ENCODE measurements around the gene TNFRSF8.

TNFRSF8 gene

DNA sequence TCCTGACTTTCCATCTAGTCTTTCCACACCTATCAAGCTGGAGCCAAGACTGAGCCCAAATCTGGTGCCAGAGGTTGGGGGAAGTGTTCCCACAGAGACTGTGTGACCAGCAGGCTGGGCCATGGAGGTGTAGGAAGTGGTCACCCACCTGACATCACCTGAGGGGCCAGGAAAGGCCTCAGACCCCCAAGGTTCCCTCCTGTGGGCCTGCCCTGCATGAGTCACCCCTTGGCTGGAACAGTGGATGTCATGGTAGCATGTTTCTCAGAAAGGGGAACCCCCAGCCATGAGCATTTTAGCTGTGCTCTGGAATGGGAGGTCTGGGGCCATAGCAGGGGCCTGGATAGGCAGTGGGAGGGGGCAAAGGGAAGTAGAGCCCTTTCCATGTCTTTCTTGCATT, 5.7 kb upstream of the TNFRSF8 start:
- DNase-seq (ENCODE audit: insufficient read length, low spot score) (no peak), FAIRE-seq (no peak)
- TF ChIP-seq, protein P1, sequence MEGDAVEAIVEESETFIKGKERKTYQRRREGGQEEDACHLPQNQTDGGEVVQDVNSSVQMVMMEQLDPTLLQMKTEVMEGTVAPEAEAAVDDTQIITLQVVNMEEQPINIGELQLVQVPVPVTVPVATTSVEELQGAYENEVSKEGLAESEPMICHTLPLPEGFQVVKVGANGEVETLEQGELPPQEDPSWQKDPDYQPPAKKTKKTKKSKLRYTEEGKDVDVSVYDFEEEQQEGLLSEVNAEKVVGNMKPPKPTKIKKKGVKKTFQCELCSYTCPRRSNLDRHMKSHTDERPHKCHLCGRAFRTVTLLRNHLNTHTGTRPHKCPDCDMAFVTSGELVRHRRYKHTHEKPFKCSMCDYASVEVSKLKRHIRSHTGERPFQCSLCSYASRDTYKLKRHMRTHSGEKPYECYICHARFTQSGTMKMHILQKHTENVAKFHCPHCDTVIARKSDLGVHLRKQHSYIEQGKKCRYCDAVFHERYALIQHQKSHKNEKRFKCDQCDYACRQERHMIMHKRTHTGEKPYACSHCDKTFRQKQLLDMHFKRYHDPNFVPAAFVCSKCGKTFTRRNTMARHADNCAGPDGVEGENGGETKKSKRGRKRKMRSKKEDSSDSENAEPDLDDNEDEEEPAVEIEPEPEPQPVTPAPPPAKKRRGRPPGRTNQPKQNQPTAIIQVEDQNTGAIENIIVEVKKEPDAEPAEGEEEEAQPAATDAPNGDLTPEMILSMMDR (IDR thresholded peaks at IDR 0.05; ENCODE audit: insufficient read depth, missing control alignments), result no peak

DNA sequence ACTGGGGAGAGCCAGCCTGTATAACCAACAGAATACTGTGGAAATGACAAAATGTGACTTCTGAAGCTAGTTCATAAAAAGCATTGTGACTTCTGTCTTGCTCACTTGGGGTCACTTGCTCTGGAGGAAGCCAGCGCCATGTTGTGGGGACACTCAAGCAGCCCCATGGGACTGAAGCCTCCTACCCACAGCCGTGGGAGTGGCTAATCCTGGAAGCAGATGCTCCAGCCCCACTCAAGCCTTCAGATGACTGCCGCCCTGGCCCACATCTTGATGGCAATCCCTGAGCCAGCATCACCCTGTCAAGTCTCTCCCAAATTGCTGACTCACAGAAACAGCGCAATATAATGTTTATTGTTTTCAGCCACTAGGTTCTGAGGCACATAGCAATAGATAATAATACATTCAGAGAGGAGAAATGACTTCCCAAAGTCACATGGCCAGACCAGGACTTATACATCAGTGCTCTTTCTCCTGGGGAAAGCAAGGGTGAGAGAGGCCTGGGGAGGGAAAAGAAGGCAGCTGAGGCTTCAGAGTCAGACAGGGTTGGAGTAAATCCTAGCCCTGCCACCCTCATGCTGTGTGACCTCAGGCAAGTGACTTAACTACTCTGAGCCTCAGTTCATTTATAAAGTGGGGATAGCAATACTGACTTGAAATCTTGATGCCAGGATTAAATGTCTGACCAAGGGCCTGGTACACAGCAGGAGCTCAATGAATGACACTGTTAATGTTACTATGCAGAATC, 5.0 kb upstream of the TNFRSF8 start:
- DNase-seq (ENCODE audit: insufficient read length, low spot score), result no peak
- FAIRE-seq, result no peak
- TF ChIP-seq, protein P1 (IDR thresholded peaks at IDR 0.05; ENCODE audit: insufficient read depth, missing control alignments), result no peak

DNA sequence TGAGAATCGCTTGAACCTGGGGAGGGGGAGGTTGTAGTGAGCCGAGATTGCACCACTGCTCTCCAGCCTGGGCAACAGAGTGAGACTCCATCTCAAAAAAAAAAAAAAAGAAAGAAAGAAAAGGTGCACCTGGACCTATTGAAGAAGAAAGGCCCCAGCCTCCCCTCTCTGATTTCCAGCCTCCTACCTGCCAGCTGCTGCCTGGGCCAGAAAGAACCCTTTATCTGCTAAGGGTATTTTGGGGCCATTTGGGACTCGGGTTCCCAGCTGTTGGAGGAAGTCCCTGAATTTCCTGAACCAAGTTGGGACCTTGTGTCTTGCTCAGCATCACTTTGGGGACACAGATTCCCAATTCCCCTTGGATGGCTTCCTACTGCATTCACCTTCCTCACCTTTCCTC, 3.9 kb upstream of the TNFRSF8 start:
- DNase-seq (ENCODE audit: insufficient read length, low spot score) (no peak), FAIRE-seq (no peak)
- TF ChIP-seq, protein P1 (IDR thresholded peaks at IDR 0.05; ENCODE audit: insufficient read depth, missing control alignments), result no peak

DNA sequence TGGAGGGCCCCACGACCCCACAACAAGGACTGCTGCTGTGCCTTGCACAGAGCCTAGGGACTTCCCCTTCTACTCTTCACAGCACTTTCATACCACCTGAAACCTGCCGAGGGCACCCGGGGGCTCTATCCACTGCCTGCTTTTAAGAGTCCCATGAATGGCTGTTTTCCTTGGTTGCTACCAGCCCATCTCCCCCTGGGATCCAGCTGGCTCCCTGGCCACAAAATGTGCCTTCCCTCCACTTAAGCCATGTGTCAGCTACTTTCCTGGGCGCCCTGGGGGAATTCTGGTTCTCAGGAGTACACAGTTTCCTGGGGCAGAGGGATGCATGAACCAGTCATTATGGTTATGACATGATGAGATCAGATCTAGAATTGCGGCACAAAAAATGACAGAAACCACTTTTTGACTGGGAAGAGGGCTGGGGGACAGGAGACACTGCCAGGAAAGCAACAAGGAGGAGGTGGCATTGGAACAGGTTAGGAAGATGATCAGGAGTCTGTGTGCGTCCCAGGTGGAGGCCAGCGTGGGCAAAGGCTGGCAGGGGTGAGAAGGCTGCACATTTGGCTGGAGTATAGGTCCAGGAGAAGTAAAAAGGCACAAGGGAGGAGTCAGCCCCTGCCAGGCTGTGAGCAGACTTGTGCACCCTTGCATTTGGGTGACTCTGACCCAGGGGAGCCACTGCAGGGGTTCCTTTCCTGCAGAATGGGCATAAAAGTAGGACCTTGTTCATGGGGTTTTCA, 3.2 kb upstream of the TNFRSF8 start:
- no peak for FAIRE-seq
- DNase-seq (ENCODE audit: insufficient read length, low spot score), result no peak
- TF ChIP-seq, protein P1 (IDR thresholded peaks at IDR 0.05; ENCODE audit: insufficient read depth, missing control alignments), result no peak

DNA sequence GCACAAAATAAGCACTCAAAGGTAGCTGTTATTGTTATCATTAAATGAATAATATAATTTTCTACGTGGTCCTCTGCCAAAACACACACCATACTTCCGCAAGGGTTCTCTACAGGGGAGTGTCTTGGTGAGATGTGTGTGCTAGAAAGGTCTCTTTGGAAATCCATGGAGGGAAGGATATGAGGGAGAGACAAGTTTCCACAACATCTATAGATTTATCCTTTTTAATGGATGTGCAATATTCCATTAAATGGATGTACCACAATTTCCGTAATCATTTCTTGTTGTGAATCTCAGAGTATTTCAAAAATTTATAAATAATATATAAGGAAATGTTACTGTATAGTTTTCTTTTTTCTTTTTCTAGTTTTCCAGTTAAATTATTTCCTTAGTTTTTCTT, 2.6 kb upstream of the TNFRSF8 start:
- DNase-seq (ENCODE audit: insufficient read length, low spot score) (no peak), FAIRE-seq (no peak)
- TF ChIP-seq, protein P1 (IDR thresholded peaks at IDR 0.05; ENCODE audit: insufficient read depth, missing control alignments), result no peak

DNA sequence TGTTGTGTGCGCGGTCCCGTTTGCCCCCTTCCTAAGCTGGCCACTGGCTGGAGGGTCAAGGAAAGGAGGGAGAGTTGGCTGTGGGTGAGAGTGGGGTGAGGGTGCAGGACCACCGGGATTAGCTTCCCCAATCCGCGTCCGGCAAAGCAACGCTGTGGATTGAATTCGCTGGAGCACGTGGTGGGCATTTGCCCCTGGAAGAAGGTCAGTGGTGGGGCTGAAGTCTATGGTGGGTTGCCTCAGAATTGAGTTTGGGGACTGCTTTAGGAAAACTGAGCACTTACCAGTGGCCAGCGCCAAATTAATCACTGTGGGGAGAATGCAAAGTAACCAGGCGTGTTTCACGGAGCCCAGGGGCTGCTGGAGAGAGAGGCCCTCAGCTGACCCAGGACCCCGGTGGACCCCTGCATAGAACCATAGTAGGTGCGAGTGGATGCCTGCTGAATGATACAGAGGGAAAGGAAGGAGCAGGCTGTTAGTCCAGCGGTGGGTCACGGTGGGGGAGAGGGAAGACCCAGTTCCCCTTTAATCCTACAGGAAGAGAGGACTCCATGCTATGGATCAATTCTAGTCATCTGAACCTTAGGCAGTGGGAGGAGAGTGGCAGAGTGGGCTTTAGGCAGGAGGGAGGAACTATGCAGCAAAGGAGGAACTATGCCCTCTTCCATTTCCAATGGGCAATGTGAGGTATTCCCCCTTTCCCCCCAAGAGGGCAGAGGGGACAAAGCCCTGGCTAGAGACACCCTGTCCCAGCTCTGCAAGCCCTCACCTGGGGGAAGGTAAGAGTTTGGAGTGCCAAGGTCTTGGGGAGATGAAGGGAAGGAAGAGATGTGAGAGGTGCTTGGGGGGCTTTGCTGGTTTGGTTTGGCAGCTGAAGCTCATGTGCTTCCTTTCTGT, 1.2 kb downstream of the TNFRSF8 start:
- no peak for FAIRE-seq
- TF ChIP-seq, protein P1 (IDR thresholded peaks at IDR 0.05; ENCODE audit: insufficient read depth, missing control alignments), result no peak

More for the DNA sequence above, 1.2 kb downstream of the TNFRSF8 start:
- no peak for DNase-seq (ENCODE audit: insufficient read length, low spot score)

All from D721Med (cell line).